ENCODE data around the gene CHM. TPM values are rescaled to one million over a fixed set of nuclear protein-coding genes. Genes with fewer than 3 reads are reported as not detected.
A peak's percentile ranks its signal among the peaks of the same experiment; 100 is the strongest.

Gene CHM
- total RNA-seq, 2 donors from 2014 or later: 26.0 to 52.8 TPM

- H3K4me1 Mint-ChIP-seq: no peaks in the 10 kb centered on the region
- no peaks in the 10 kb centered on the region for H3K27me3 ChIP-seq (ENCODE audit: control insufficient read depth, insufficient read depth, low read length, poor library complexity, severe bottlenecking)
- no peaks in the 10 kb centered on the region for H3K36me3 Mint-ChIP-seq (ENCODE audit: low read depth)
- no peaks in the 10 kb centered on the region for H3K4me1 ChIP-seq (ENCODE audit: control insufficient read depth, insufficient read depth, low read length)
- no peak overlapping the region for H3K4me3 ChIP-seq (ENCODE audit: low read length)
- H3K27ac Mint-ChIP-seq: no peak overlapping the region
- H3K9me3 Mint-ChIP-seq: peaks cover 2% of the 10 kb centered on the region
- no peaks in the 10 kb centered on the region for H3K36me3 ChIP-seq (ENCODE audit: control insufficient read depth, insufficient read depth, low read length)
- peaks cover under 1% of the 10 kb centered on the region for H3K27me3 Mint-ChIP-seq (ENCODE audit: insufficient read depth)
- no peak overlapping the region for H3K27ac ChIP-seq (ENCODE audit: low read depth, low read length)
- H3K4me3 Mint-ChIP-seq: no peak overlapping the region
- WGBS, 2 experiments (ENCODE audit: insufficient coverage in 1 of 2, insufficient read length in 1 of 2): 47% methylated on average over 3 of the region's 3 CpGs; no CpG with 5 or more reads in 1 of the 2 experiments
- peak; percentile 86 for TF ChIP-seq CTCF (conservative IDR thresholded peaks at IDR 0.05)
- no peak overlapping the region for H3K9ac ChIP-seq (ENCODE audit: extremely low read depth, low read length, poor library complexity, severe bottlenecking)
- DNase-seq: peak; percentile 70
- H3K9me3 ChIP-seq (ENCODE audit: control insufficient read depth, low read length): no peaks in the 10 kb centered on the region
Measured at GRCh38 chrX:85851418-85851817, 195.9 kb downstream of the CHM start.

- Histone ChIP-seq H3K4me3 (ENCODE audit: low read length) (no peak overlapping the region), H3K36me3 (ENCODE audit: control insufficient read depth, insufficient read depth, low read length) (no peaks in the 10 kb centered on the region), H3K9ac (ENCODE audit: extremely low read depth, low read length, poor library complexity, severe bottlenecking) (no peak overlapping the region), H3K27me3 (ENCODE audit: control insufficient read depth, insufficient read depth, low read length, poor library complexity, severe bottlenecking) (no peaks in the 10 kb centered on the region), H3K9me3 (ENCODE audit: control insufficient read depth, low read length) (no peaks in the 10 kb centered on the region), H3K4me1 (ENCODE audit: control insufficient read depth, insufficient read depth, low read length) (no peaks in the 10 kb centered on the region), H3K27ac (ENCODE audit: low read depth, low read length) (no peak overlapping the region)
- Mint-ChIP-seq H3K36me3 (ENCODE audit: low read depth) (no peaks in the 10 kb centered on the region), H3K27ac (no peak overlapping the region), H3K9me3 (peaks cover 6% of the 10 kb centered on the region), H3K4me1 (no peaks in the 10 kb centered on the region), H3K4me3 (no peak overlapping the region), H3K27me3 (ENCODE audit: insufficient read depth) (no peaks in the 10 kb centered on the region)
- no peak for DNase-seq
- no peak for TF ChIP-seq CTCF (conservative IDR thresholded peaks at IDR 0.05)
- 100% methylated on average over 1 of the region's 2 CpGs; no CpG with 5 or more reads in 1 of the 2 experiments for WGBS, 2 experiments (ENCODE audit: insufficient coverage in 1 of 2, insufficient read length in 1 of 2)
Measured at GRCh38 chrX:85836868-85837267, 210.5 kb downstream of the CHM start.

- Mint-ChIP-seq H3K27ac (no peak overlapping the region), H3K4me1 (no peaks in the 10 kb centered on the region), H3K4me3 (no peak overlapping the region), H3K27me3 (ENCODE audit: insufficient read depth) (peaks cover 2% of the 10 kb centered on the region), H3K36me3 (ENCODE audit: low read depth) (no peaks in the 10 kb centered on the region), H3K9me3 (peaks cover 35% of the 10 kb centered on the region)
- Histone ChIP-seq H3K27ac (ENCODE audit: low read depth, low read length) (no peak overlapping the region), H3K36me3 (ENCODE audit: control insufficient read depth, insufficient read depth, low read length) (no peaks in the 10 kb centered on the region), H3K9me3 (ENCODE audit: control insufficient read depth, low read length) (no peaks in the 10 kb centered on the region), H3K4me1 (ENCODE audit: control insufficient read depth, insufficient read depth, low read length) (no peaks in the 10 kb centered on the region), H3K27me3 (ENCODE audit: control insufficient read depth, insufficient read depth, low read length, poor library complexity, severe bottlenecking) (no peaks in the 10 kb centered on the region), H3K9ac (ENCODE audit: extremely low read depth, low read length, poor library complexity, severe bottlenecking) (no peak overlapping the region), H3K4me3 (ENCODE audit: low read length) (no peak overlapping the region)
- WGBS, 2 experiments (ENCODE audit: insufficient coverage in 1 of 2, insufficient read length in 1 of 2): 92 to 95% methylated on average over 3 to 4 of the region's 5 CpGs
- TF ChIP-seq CTCF (conservative IDR thresholded peaks at IDR 0.05): no peak
- no peak for DNase-seq
Measured at GRCh38 chrX:85828771-85829170, 218.6 kb downstream of the CHM start.

Data from endodermal cell (in vitro differentiated cells).